SK-N-SH (cell line): ENCODE measurements around the gene TMEM14A.

Source experiments
- CTCF ChIP-seq: fragments of 200-600 bp; sonication (generic); IDR thresholded peaks from 2 replicates; pipeline ENCODE4 v1.6.1; 2017; ENCODE audit warnings: antibody characterized with exemption, mild to moderate bottlenecking, moderate library complexity
- EP300 ChIP-seq, 2 experiments: IDR thresholded peaks; 2 replicates each; pipeline versions ENCODE4 v1.4.0 to v1.6.1; 2012; ENCODE audit warnings: borderline replicate concordance in 1 of 2, low read depth in 1 of 2, low read length in 1 of 2
- JUND ChIP-seq: IDR thresholded peaks from 2 replicates; pipeline ENCODE4 v1.4.0; 2012
- PBX3 ChIP-seq: IDR thresholded peaks from 2 replicates; pipeline ENCODE4; 2012
- TCF12 ChIP-seq: IDR thresholded peaks from 2 replicates; pipeline ENCODE4 v1.4.0; 2012

GRCh38 chr6:52621631-52622030 lies 49.3 kb upstream of the TMEM14A start:
- TF ChIP-seq CTCF (no peak), JUND (no peak), EP300 (IDR thresholded peaks at IDR 0.05; ENCODE audit: borderline replicate concordance in 1 of 2, low read depth in 1 of 2, low read length in 1 of 2) (no peak), PBX3 (no peak), TCF12 (no peak)
